Peyer's patch (tissue), 4 donors: ENCODE results near the gene FOXR1.

Experiments
- POLR2A ChIP-seq, 2 donors: fragments of 450-650 bp; IDR thresholded peaks; one replicate each; pipeline ENCODE4 v1.5.1; 2017; ENCODE audit warnings: antibody characterized with exemption in 2 of 2, mild to moderate bottlenecking in 2 of 2, moderate library complexity in 2 of 2
- TF ChIP-seq, protein P1 (sequence below), 6 experiments: fragments of 450-650 bp in 4 of 6; fragments of 200-600 bp in 2 of 6; sonication (generic) in 1 of 6; IDR thresholded peaks; one replicate each; pipeline ENCODE4 v1.5.1; 2017 to 2019; ENCODE audit warnings: antibody characterized with exemption in 6 of 6, mild to moderate bottlenecking in 3 of 6, moderate library complexity in 1 of 6

DNA sequence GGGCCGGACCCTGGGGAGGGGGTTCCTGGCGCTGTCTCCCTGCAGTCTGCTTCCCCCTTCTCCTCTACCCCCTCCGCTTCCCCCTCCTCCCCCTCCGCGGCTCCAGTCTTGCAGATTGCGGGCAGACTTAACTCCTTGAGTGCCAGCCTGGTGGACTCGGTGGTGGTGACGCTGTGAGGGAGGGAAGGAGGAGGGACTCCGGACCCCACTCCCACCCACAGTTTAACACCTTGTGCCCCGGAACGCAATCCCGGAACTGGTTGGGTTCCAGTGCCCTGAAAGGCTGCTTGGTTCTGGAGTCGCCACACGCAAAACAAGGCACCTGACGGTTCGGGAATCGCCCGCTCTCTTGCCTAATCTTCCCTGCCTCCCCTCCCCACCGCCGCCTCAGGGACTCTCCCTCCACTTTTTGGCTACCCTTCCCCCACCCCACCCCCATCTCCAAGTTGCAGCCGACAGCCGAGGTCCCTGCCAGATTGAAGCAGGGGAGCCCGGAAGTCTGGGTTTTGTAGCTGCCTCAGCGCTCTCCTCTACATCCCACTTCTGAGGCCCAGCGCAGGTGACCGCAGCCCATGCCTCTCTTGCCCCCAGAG is 42.0 kb upstream of the FOXR1 start:
- TF ChIP-seq, protein P1, sequence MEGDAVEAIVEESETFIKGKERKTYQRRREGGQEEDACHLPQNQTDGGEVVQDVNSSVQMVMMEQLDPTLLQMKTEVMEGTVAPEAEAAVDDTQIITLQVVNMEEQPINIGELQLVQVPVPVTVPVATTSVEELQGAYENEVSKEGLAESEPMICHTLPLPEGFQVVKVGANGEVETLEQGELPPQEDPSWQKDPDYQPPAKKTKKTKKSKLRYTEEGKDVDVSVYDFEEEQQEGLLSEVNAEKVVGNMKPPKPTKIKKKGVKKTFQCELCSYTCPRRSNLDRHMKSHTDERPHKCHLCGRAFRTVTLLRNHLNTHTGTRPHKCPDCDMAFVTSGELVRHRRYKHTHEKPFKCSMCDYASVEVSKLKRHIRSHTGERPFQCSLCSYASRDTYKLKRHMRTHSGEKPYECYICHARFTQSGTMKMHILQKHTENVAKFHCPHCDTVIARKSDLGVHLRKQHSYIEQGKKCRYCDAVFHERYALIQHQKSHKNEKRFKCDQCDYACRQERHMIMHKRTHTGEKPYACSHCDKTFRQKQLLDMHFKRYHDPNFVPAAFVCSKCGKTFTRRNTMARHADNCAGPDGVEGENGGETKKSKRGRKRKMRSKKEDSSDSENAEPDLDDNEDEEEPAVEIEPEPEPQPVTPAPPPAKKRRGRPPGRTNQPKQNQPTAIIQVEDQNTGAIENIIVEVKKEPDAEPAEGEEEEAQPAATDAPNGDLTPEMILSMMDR (IDR thresholded peaks at IDR 0.05) = no peak
- TF ChIP-seq POLR2A (IDR thresholded peaks at IDR 0.05) = peak; percentile 46 to 48
